Measurements from ENCODE around the gene LILRB4. TPM values are rescaled to one million over a fixed set of nuclear protein-coding genes. Genes with fewer than 3 reads are reported as not detected.
"Not testable (repeated sequence)": the region's sequence is repeated elsewhere in the genome, so short reads cannot be mapped to it uniquely, and the experiment has no call there.

LILRB4 gene
- total RNA-seq, 1 donor, result 16.7 TPM

GRCh38 chr19:54636081-54636480 is 26.7 kb upstream of the LILRB4 start:
- H3K9me3 ChIP-seq (ENCODE audit: low read depth, low read length); H3K4me3 ChIP-seq (ENCODE audit: low read length); H3K27me3 ChIP-seq (ENCODE audit: insufficient read depth, low read length): not testable (repeated sequence)
- H3K4me1 ChIP-seq (ENCODE audit: insufficient read depth, low read length), result peaks cover 12% of the 10 kb centered on the region

GRCh38 chr19:54638683-54639082 is 24.1 kb upstream of the LILRB4 start:
- H3K27me3 ChIP-seq (ENCODE audit: insufficient read depth, low read length), result no peaks in the 10 kb centered on the region
- peaks cover 13% of the 10 kb centered on the region for H3K4me1 ChIP-seq (ENCODE audit: insufficient read depth, low read length)
- no peak overlapping the region for H3K4me3 ChIP-seq (ENCODE audit: low read length)
- no peaks in the 10 kb centered on the region for H3K9me3 ChIP-seq (ENCODE audit: low read depth, low read length)

GRCh38 chr19:54642953-54643352 is 19.8 kb upstream of the LILRB4 start:
- H3K4me3 ChIP-seq (ENCODE audit: low read length); H3K27me3 ChIP-seq (ENCODE audit: insufficient read depth, low read length); H3K9me3 ChIP-seq (ENCODE audit: low read depth, low read length): not testable (repeated sequence)
- peaks cover 17% of the 10 kb centered on the region for H3K4me1 ChIP-seq (ENCODE audit: insufficient read depth, low read length)

GRCh38 chr19:54643583-54643982 is 19.2 kb upstream of the LILRB4 start:
- not testable (repeated sequence) for H3K4me3 ChIP-seq (ENCODE audit: low read length); H3K27me3 ChIP-seq (ENCODE audit: insufficient read depth, low read length); H3K9me3 ChIP-seq (ENCODE audit: low read depth, low read length)
- peaks cover 17% of the 10 kb centered on the region for H3K4me1 ChIP-seq (ENCODE audit: insufficient read depth, low read length)

- no peak overlapping the region for H3K4me3 ChIP-seq (ENCODE audit: low read length)
- peaks cover 6% of the 10 kb centered on the region for H3K27me3 ChIP-seq (ENCODE audit: insufficient read depth, low read length)
- no peaks in the 10 kb centered on the region for H3K9me3 ChIP-seq (ENCODE audit: low read depth, low read length)
- H3K4me1 ChIP-seq (ENCODE audit: insufficient read depth, low read length), result peaks cover 17% of the 10 kb centered on the region
Measured at GRCh38 chr19:54644056-54644455, 18.7 kb upstream of the LILRB4 start.

- peaks cover 6% of the 10 kb centered on the region for H3K27me3 ChIP-seq (ENCODE audit: insufficient read depth, low read length)
- no peak overlapping the region for H3K4me3 ChIP-seq (ENCODE audit: low read length)
- H3K9me3 ChIP-seq (ENCODE audit: low read depth, low read length), result no peaks in the 10 kb centered on the region
- peaks cover 17% of the 10 kb centered on the region for H3K4me1 ChIP-seq (ENCODE audit: insufficient read depth, low read length)
Measured at GRCh38 chr19:54646331-54646841, 16.4 kb upstream of the LILRB4 start.

- no peak overlapping the region for H3K4me3 ChIP-seq (ENCODE audit: low read length)
- H3K9me3 ChIP-seq (ENCODE audit: low read depth, low read length), result no peaks in the 10 kb centered on the region
- H3K27me3 ChIP-seq (ENCODE audit: insufficient read depth, low read length), result peaks cover 9% of the 10 kb centered on the region
- peaks cover 8% of the 10 kb centered on the region for H3K4me1 ChIP-seq (ENCODE audit: insufficient read depth, low read length)
Measured at GRCh38 chr19:54648129-54648528, 14.7 kb upstream of the LILRB4 start.

GRCh38 chr19:54650108-54650655 is 12.6 kb upstream of the LILRB4 start:
- H3K4me1 ChIP-seq (ENCODE audit: insufficient read depth, low read length), result peaks cover 12% of the 10 kb centered on the region
- peaks cover 9% of the 10 kb centered on the region for H3K27me3 ChIP-seq (ENCODE audit: insufficient read depth, low read length)
- H3K4me3 ChIP-seq (ENCODE audit: low read length), result no peak overlapping the region
- H3K9me3 ChIP-seq (ENCODE audit: low read depth, low read length), result no peaks in the 10 kb centered on the region

- Histone ChIP-seq H3K4me1 (ENCODE audit: insufficient read depth, low read length) (peaks cover 12% of the 10 kb centered on the region), H3K27me3 (ENCODE audit: insufficient read depth, low read length) (peaks cover 6% of the 10 kb centered on the region), H3K9me3 (ENCODE audit: low read depth, low read length) (no peaks in the 10 kb centered on the region), H3K4me3 (ENCODE audit: low read length) (no peak overlapping the region)
Measured at GRCh38 chr19:54653181-54653809, 9.5 kb upstream of the LILRB4 start.

GRCh38 chr19:54654447-54655321 is 8.1 kb upstream of the LILRB4 start:
- H3K9me3 ChIP-seq (ENCODE audit: low read depth, low read length), result no peaks in the 10 kb centered on the region
- peaks cover 3% of the 10 kb centered on the region for H3K27me3 ChIP-seq (ENCODE audit: insufficient read depth, low read length)
- H3K4me3 ChIP-seq (ENCODE audit: low read length), result no peak overlapping the region
- peaks cover 12% of the 10 kb centered on the region for H3K4me1 ChIP-seq (ENCODE audit: insufficient read depth, low read length)

- peaks cover 44% of the 10 kb centered on the region for H3K4me1 ChIP-seq (ENCODE audit: insufficient read depth, low read length)
- H3K27me3 ChIP-seq (ENCODE audit: insufficient read depth, low read length), result no peaks in the 10 kb centered on the region
- H3K9me3 ChIP-seq (ENCODE audit: low read depth, low read length), result no peaks in the 10 kb centered on the region
- no peak overlapping the region for H3K4me3 ChIP-seq (ENCODE audit: low read length)
Measured at GRCh38 chr19:54659300-54659699, 3.5 kb upstream of the LILRB4 start.

GRCh38 chr19:54660306-54660705 is 2.5 kb upstream of the LILRB4 start:
- H3K4me1 ChIP-seq (ENCODE audit: insufficient read depth, low read length), result peaks cover 42% of the 10 kb centered on the region
- no peak overlapping the region for H3K4me3 ChIP-seq (ENCODE audit: low read length)
- no peaks in the 10 kb centered on the region for H3K27me3 ChIP-seq (ENCODE audit: insufficient read depth, low read length)
- H3K9me3 ChIP-seq (ENCODE audit: low read depth, low read length), result no peaks in the 10 kb centered on the region

- Histone ChIP-seq H3K27me3 (ENCODE audit: insufficient read depth, low read length) (no peaks in the 10 kb centered on the region), H3K4me3 (ENCODE audit: low read length) (no peak overlapping the region), H3K4me1 (ENCODE audit: insufficient read depth, low read length) (peaks cover 42% of the 10 kb centered on the region), H3K9me3 (ENCODE audit: low read depth, low read length) (no peaks in the 10 kb centered on the region)
Measured at GRCh38 chr19:54660964-54661363, 1.8 kb upstream of the LILRB4 start.

GRCh38 chr19:54661846-54662481 is 821 bp upstream of the LILRB4 start:
- Histone ChIP-seq H3K4me3 (ENCODE audit: low read length) (no peak overlapping the region), H3K27me3 (ENCODE audit: insufficient read depth, low read length) (no peaks in the 10 kb centered on the region), H3K9me3 (ENCODE audit: low read depth, low read length) (no peaks in the 10 kb centered on the region), H3K4me1 (ENCODE audit: insufficient read depth, low read length) (peaks cover 42% of the 10 kb centered on the region)

GRCh38 chr19:54665530-54665929 is 2.7 kb downstream of the LILRB4 start:
- no peak overlapping the region for H3K4me3 ChIP-seq (ENCODE audit: low read length)
- H3K4me1 ChIP-seq (ENCODE audit: insufficient read depth, low read length), result peaks cover 40% of the 10 kb centered on the region
- H3K9me3 ChIP-seq (ENCODE audit: low read depth, low read length), result no peaks in the 10 kb centered on the region
- H3K27me3 ChIP-seq (ENCODE audit: insufficient read depth, low read length), result peaks cover 3% of the 10 kb centered on the region

All from mononuclear cell (primary cell).